Ammon's horn (tissue), 1 donor: Measurements from ENCODE around the gene TMCC3.
"Not testable (repeated sequence)": the region's sequence is repeated elsewhere in the genome, so short reads cannot be mapped to it uniquely, and the experiment has no call there.

Source experiments
- DNase-seq: peaks from one replicate; pipeline ENCODE4 v3.0.0-alpha.2; 2016; ENCODE audit warnings: low spot score

The TMCC3 gene

GRCh38 chr12:94601307-94601706 lies 49.0 kb downstream of the TMCC3 start:
- not testable (repeated sequence) for DNase-seq

DNA sequence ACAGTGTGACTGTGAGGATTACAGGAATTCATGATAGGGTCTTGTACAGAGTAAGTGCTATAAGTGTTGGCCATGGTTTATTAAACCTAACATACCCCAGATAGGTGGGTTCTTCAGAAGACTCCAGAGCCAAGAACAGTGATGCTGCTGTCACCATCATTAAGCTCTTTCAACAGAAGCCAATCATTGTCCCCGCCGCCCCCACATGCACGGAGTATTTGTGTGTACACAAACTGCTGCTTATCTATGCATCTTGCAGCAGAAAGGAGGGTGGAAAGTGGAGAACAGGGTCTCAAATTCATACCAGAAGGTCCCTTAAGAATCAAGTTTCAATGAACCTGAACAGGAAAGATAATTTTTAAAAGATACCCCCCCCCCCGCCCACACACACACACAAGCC lies 51.2 kb downstream of the TMCC3 start:
- DNase-seq: peak; percentile 43

DNA sequence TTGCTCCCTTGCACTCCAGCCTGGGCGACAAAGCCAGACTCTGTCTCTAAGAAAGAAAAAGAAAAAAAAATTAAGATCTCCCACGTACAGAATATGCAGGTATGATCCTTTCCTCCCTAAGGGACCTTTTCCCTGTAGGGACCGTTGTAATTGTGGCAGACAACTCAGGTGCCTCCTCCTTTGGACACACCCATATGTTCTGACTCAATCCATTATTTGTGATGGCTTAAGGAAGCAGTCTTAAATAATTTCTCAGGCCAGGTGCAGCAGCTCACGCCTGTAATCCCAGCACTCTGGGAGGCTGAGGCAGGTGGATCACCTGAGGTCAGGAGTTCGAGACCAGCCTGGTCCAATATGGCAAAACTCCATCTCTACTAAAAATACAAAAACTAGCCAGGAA lies 53.1 kb downstream of the TMCC3 start:
- no peak for DNase-seq

GRCh38 chr12:94596596-94596995 lies 53.8 kb downstream of the TMCC3 start:
- no peak for DNase-seq

- no peak for DNase-seq
These were observed 55.2 kb downstream of the TMCC3 start for GRCh38 chr12:94595152-94595551.

- no peak for DNase-seq
These were observed 55.9 kb downstream of the TMCC3 start for GRCh38 chr12:94594443-94594825.

DNA sequence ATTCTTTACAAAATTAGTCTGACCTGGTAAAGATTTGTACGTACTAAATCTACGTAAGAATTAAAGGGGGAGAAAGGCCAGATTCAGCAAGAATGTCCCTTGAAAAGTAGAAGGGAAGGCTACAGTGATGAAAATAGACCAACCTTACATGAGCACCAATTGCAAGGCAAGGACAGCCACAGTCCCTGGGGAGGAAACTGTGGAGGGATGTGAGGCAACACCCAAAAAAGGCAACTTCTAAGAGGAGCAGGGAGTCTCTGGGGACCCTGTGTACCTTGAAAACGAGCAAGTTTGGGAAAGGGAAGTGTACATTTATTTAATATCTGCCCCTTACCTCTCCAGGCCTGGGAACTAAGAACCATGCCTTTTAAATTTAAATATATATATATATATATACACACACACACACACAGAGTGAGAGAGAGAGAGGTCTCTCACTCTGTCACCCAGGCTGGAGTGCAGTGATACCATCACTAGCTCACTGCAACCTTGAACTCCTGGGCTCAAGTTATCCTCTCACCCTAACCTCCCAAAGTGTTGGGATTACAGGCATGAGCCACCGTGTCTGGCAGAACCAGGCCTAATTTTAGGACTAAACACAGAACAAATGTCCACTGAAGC lies 56.4 kb downstream of the TMCC3 start:
- DNase-seq: no peak

- DNase-seq: not testable (repeated sequence)
These were observed 57.6 kb downstream of the TMCC3 start for GRCh38 chr12:94592723-94593122.

DNA sequence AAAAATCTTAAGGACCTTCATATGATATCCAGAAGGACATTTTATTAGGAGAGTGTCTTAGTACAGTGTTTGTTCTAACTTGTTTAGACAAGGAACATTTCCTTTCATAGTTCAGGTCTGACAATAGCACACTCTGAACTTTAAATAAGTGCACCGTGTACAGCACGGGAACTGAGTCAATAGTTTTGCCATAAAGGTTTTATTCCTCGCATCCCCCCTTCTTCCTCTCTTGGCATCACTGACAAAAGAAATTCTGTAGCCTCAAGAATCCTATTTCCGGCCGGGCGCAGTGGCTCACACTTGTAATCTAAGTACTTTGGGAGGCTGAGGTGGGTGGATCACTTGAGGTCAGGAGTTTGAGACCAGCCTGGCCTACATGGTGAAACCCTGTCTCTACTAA lies 58.3 kb downstream of the TMCC3 start:
- no peak for DNase-seq

- no peak for DNase-seq
These were observed 59.9 kb downstream of the TMCC3 start for GRCh38 chr12:94590428-94590827.

- no peak for DNase-seq
These were observed 60.8 kb downstream of the TMCC3 start for GRCh38 chr12:94589591-94590001.

- DNase-seq: no peak
These were observed 62.0 kb downstream of the TMCC3 start for GRCh38 chr12:94588346-94588745.

GRCh38 chr12:94587266-94588241 lies 62.8 kb downstream of the TMCC3 start:
- DNase-seq: peak; percentile 16

- DNase-seq: no peak
These were observed 63.6 kb downstream of the TMCC3 start for GRCh38 chr12:94586589-94587259.

DNA sequence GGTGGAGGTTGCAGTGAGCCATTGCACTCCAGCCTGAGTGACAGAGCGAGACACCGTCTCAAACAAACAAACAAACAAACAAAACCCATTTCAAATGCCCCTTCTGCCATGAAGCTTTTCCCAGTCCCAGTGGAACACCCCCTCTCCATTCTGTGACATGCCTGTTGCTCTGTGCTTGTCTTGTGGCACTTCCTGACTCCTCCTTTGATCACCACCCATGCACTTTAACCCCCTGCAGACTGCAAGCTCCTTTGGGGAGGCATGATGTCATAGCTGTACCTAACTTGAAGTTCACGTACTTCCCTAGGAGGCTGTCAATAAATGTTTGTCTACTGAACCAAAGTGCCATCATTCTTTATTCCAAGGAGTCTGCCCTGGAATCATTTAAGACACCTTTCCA lies 64.7 kb downstream of the TMCC3 start:
- DNase-seq: no peak

- no peak for DNase-seq
These were observed 66.0 kb downstream of the TMCC3 start for GRCh38 chr12:94584377-94584776.

GRCh38 chr12:94582591-94582990 lies 67.8 kb downstream of the TMCC3 start:
- no peak for DNase-seq

DNA sequence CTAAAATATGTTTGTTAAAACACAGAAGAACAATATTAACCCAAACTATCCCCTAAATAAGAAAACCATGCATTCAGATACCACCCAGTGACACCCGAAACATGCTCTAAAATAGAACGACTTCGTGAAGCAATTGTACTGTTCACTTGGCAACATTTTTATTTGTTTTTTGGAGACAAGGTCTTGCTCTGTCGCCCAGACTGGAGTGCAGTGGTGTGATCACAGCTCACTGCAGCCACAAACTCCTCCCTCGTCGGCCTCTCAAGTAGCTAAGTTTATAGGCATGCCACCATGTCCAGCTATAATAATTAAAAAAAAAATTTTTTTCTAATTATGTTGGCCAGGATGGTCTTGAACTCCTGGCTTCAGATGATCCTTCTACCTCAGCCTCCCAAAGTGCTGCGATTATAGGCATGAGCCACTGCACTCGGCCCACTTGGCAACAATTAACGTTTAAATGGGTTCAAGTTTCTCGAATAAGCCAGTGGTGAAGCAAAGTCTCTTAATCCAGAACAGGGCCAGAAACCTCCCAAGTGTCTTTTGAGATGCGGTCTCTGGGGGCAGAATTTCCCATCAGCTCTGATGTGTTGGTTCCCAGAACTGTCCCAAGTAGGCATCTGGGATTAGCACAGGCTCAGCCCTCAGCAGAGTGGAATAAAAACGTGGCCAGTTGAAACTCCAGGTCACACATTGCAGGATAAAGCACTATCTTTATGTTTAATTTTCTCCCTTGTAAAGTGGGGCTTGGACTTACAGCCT lies 74.5 kb downstream of the TMCC3 start:
- DNase-seq: no peak

DNA sequence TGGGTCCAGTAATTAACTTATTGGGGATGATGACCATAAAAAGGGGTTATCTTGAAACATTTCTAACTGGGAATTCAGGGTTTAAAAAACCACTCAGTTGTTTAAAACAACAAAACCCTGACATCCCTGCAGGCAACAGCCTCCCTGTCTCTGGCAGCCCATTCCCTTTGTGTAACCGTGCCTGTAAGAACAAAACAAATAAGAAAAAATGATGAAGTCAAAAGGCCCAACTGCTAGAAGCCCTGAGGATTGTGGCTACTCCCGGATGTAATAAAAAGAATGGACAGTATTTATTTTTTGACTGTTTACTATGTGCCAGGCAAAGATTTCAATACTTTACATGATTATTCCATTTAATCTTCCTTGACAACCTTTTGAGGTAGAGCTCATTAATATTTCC lies 75.3 kb downstream of the TMCC3 start:
- DNase-seq: no peak

DNA sequence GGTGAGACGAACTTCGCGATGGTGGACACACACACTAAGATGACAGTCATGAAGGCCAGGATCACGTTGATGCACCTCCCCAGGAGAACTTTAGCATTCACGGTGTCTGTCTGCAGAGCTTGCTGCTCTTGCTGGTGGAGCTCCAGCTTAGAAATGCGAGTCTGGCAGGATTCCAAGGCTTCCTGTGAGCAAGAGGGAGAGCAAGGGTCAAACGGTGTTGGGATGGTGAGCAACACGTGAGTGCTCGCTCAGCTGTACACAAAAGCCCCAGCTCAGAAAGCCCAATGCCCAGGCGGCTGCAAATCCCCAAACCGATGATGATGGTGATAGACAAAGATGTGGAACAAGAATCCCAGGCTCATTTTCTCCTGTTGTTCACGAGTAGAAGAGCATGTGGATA lies 78.8 kb downstream of the TMCC3 start:
- DNase-seq: no peak

GRCh38 chr12:94570161-94570560 lies 80.2 kb downstream of the TMCC3 start:
- DNase-seq: no peak

DNA sequence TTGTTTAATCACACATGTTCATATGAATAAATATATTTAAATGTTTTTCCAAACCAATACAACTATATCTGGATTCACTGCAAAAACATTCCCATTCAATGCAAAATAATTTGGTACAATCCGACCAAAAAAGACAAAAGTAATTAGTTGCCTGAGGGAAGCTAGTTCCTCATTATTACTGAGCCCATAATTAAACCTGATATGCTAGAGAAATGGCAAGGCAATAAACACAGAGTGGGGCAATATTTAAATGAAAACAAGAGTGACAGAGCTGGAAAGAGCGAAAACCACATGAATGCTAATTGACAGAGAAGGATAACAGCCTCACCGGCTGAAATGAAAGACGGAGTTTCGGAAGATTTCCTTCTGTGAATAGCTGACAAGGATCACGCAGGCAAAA lies 82.6 kb downstream of the TMCC3 start:
- no peak for DNase-seq
